B cell (primary cell): ENCODE results near the gene NBDY. TPM values are rescaled to one million over a fixed set of nuclear protein-coding genes. Genes with fewer than 3 reads are reported as not detected.

Experiments used
- ATAC-seq: fragments of 200-7000 bp; cut with Tn5 transposase; one replicate; pipeline ENCODE4 v1.10.0; 2021; ENCODE audit warnings: low read depth, mild to moderate bottlenecking, moderate number of reproducible peaks, moderate library complexity
- CTCF ChIA-PET: fragments of 350-600 bp; sonication (Branson Sonifier 250); formaldehyde crosslinking; loops from one replicate; lab custom pipeline; 2021; ENCODE audit warnings: antibody characterized with exemption, inconsistent platforms; lab: Charles Lee
- POLR2A ChIA-PET: fragments of 350-600 bp; sonication (Branson Sonifier 250); formaldehyde crosslinking; loops from one replicate; lab custom pipeline; 2021; ENCODE audit warnings: antibody characterized with exemption; lab: Charles Lee
- DNase-seq: peaks from one replicate; pipeline ENCODE4 v3.0.0; 2013
- H2AFZ ChIP-seq: 2 replicates; pipeline ENCODE4 v1.6.1; 2012; ENCODE audit warnings: mild to moderate bottlenecking, low read depth, low read length; ENCODE audit not compliant: insufficient read depth, poor library complexity, severe bottlenecking
- H3K27ac ChIP-seq, 2 donors: 1 replicate in 1 of 2; 2 replicates in 1 of 2; pipeline ENCODE4 v1.5.1; 2012 to 2013; ENCODE audit warnings: low read length in 2 of 2, mild to moderate bottlenecking in 2 of 2, moderate library complexity in 1 of 2
- H3K27me3 ChIP-seq, 4 experiments: fragments of 200-600 bp in 1 of 4; sonication (generic) in 1 of 4; replicated peaks in 1 of 4; 1 replicate in 2 of 4; 2 replicates in 2 of 4; pipeline versions ENCODE4 v1.6.1 to v1.7.0; 2013 to 2016; ENCODE audit warnings: low read length in 3 of 4, mild to moderate bottlenecking in 2 of 4, mixed read lengths in 1 of 4, moderate library complexity in 1 of 4; ENCODE audit not compliant: insufficient read depth in 4 of 4, control insufficient read depth in 3 of 4; ENCODE audit errors: control extremely low read depth in 1 of 4
- H3K36me3 ChIP-seq, 2 experiments: replicated peaks in 1 of 2; 1 replicate in 1 of 2; 2 replicates in 1 of 2; pipeline versions ENCODE4 v1.6.1 to v1.7.1; 2013; ENCODE audit warnings: low read length in 1 of 2; ENCODE audit not compliant: insufficient read depth in 2 of 2, control insufficient read depth in 1 of 2; ENCODE audit errors: control extremely low read depth in 1 of 2, extremely low read depth in 1 of 2
- H3K4me1 ChIP-seq, 2 donors: fragments of 200-600 bp in 1 of 2; sonication (generic) in 1 of 2; 1 replicate in 1 of 2; 2 replicates in 1 of 2; pipeline versions ENCODE4 v1.5.1 to v1.6.1; 2013 to 2017; ENCODE audit warnings: low read length in 2 of 2; ENCODE audit not compliant: control insufficient read depth in 2 of 2, insufficient read depth in 2 of 2
- H3K4me2 ChIP-seq: replicated peaks from 2 replicates; pipeline ENCODE3; 2012; ENCODE audit warnings: mild to moderate bottlenecking, low read depth, low read length; ENCODE audit not compliant: poor library complexity, severe bottlenecking
- H3K4me3 ChIP-seq, 5 experiments: fragments of 200-600 bp in 1 of 5; sonication (generic) in 1 of 5; 1 replicate in 3 of 5; 2 replicates in 2 of 5; pipeline versions ENCODE4 v1.5.1 to v1.7.0; 2011 to 2016; ENCODE audit warnings: low read length in 4 of 5, mild to moderate bottlenecking in 4 of 5, low read depth in 2 of 5, control low read depth in 1 of 5, moderate library complexity in 1 of 5; ENCODE audit not compliant: insufficient read depth in 1 of 5; ENCODE audit errors: control extremely low read depth in 1 of 5, extremely low read depth in 1 of 5
- H3K79me2 ChIP-seq: fragments of 200-600 bp; sonication (generic); one replicate; pipeline ENCODE4 v1.6.0; 2016; ENCODE audit warnings: low read length; ENCODE audit not compliant: control insufficient read depth, insufficient read depth
- H3K9ac ChIP-seq: fragments of 200-600 bp; sonication (generic); 2 replicates; pipeline ENCODE4 v1.6.1; 2017; ENCODE audit warnings: mild to moderate bottlenecking, low read length, moderate library complexity
- H3K9me3 ChIP-seq, 3 donors: one replicate each; pipeline versions ENCODE4 v1.6.1 to v1.7.1; 2013; ENCODE audit warnings: low read length in 2 of 3; ENCODE audit not compliant: control insufficient read depth in 2 of 3, insufficient read depth in 1 of 3; ENCODE audit errors: control extremely low read depth in 1 of 3
- H4K20me1 ChIP-seq: 2 replicates; pipeline ENCODE4 v1.6.0; 2012; ENCODE audit warnings: mild to moderate bottlenecking, low read length; ENCODE audit not compliant: insufficient read depth, control insufficient read depth, poor library complexity, severe bottlenecking
- H3K27ac Mint-ChIP-seq: one replicate; pipeline ENCODE4 v1.8.0; 2021; ENCODE audit warnings: mixed read lengths
- H3K27me3 Mint-ChIP-seq: one replicate; pipeline ENCODE4 v1.8.0; 2021; ENCODE audit warnings: mixed read lengths
- H3K4me1 Mint-ChIP-seq: one replicate; pipeline ENCODE4 v1.8.0; 2021; ENCODE audit warnings: mixed read lengths
- H3K4me3 Mint-ChIP-seq: one replicate; pipeline ENCODE4 v1.8.0; 2021; ENCODE audit warnings: mixed read lengths
- H3K9me3 Mint-ChIP-seq: one replicate; pipeline ENCODE4 v1.8.0; 2022; ENCODE audit warnings: mixed read lengths; ENCODE audit not compliant: insufficient read depth
- CTCF ChIP-seq: fragments of 200-600 bp; IDR thresholded peaks from one replicate; pipeline ENCODE4 v1.8.0; 2022; ENCODE audit warnings: antibody characterized with exemption, mild to moderate bottlenecking
- EZH2 ChIP-seq: IDR thresholded peaks from 2 replicates; pipeline ENCODE4 v1.6.1; 2012; ENCODE audit warnings: borderline replicate concordance, low read depth, mild to moderate bottlenecking, moderate library complexity, low read length; ENCODE audit not compliant: insufficient read depth, poor library complexity, severe bottlenecking
- WGBS: methylation state at CpG from one replicate; pipeline ENCODE4 v1.1.5; 2013; ENCODE audit warnings: missing lambda C conversion rate; ENCODE audit not compliant: insufficient coverage; 5-methylcytosine and 5-hydroxymethylcytosine counted together
- intact Hi-C: fragments of 100-400 bp; cut with micrococcal nuclease; formaldehyde crosslinking; loops from one replicate; pipeline ENCODE4 v1.10.0; 2022
- polyA plus RNA-seq: library from polyadenylated mRNA; depleted of rRNA; stranded (reverse); fragments of >200 nt; gene quantifications from 2 replicates; pipeline ENCODE4 v1.2.3, GENCODE V29; 2012
- total RNA-seq, 2 donors: library from RNA; stranded (reverse); fragments of 120-200 nt in 1 of 2; gene quantifications; 1 replicate in 1 of 2; 2 replicates in 1 of 2; pipeline versions ENCODE4 v1.2.3 to v1.2.4, GENCODE V29; 2013 to 2022

NBDY gene
- total and polyA plus RNA-seq, 2 donors (not counting 1 experiment from before 2014, with no cell fraction given): 26.7 to 36.5 TPM

DNA sequence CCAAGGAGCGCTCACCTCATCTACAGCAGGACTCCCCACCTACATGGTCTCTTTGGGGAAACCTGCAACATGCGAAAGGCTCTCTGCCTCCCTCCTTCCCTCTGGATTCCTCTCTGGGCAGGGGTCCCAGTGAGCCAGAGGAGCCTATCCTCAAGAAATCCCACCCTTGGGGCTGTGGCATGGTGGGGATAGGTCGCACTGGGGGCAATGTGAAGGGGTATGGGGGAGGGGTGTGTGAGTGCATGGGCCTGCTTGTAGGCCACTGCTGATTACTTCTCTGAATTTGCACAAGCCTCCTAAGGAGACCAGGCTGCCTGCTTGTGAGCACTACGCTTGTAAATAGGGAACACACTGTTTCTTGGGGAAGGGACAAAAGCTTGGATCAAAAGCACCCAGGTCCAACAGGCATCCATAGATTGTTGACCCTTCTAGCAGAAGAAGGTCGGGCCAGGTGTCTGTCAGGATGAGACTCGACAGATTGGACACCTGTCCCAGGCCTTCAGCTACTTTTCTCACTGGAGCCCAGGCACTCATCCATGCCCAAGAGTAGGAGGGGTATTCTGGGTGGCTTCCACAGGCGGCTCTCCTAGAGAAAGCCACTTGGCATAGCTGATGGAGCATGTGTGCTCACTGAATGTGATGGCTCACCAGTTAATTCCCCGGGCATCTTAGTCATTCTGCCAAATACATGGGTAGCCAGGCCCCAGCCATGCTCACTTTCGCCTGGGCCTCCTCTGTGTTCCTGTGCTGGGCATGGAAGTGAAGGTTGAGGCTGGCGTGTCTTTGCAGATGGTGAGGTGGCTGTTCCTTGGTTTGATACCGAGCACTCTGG is 75.0 kb downstream of the NBDY start:
- intact Hi-C loops: loop anchor here (1.0 kb wide), 1 partner anchor 174 kb away; no protein-coding TSS in a partner anchor
- ChIA-PET POLR2A (no interaction called here), CTCF (interaction anchor here (0.7 to 1.4 kb wide), 3 partner anchors 28 to 174 kb away, joined by 4 to 9 read pairs (median 4); no protein-coding TSS in a partner anchor)
- no peak overlapping the region for H2AFZ ChIP-seq
- no peaks in the 10 kb centered on the region for H3K9me3 ChIP-seq
- WGBS: 100% methylated on average over 5 of the region's 11 CpGs
- no peaks in the 10 kb centered on the region for H3K79me2 ChIP-seq
- Mint-ChIP-seq H3K4me3 (no peak overlapping the region), H3K27me3 (no peaks in the 10 kb centered on the region), H3K4me1 (peaks cover 51% of the 10 kb centered on the region), H3K27ac (no peak overlapping the region), H3K9me3 (no peaks in the 10 kb centered on the region)
- peaks cover 27 to 31% of the 10 kb centered on the region in 2 donors for H3K4me1 ChIP-seq
- H3K27ac ChIP-seq: no peak overlapping the region
- peak overlapping the region; percentile 69 for H3K4me2 ChIP-seq
- TF ChIP-seq EZH2 (no peak), CTCF (no peak)
- no peaks in the 10 kb centered on the region for H4K20me1 ChIP-seq
- H3K4me3 ChIP-seq: no peak overlapping the region
- no peak for ATAC-seq
- H3K27me3 ChIP-seq: no peaks in the 10 kb centered on the region
- H3K9ac ChIP-seq: peak overlapping the region; percentile 70
- H3K36me3 ChIP-seq: no peaks in the 10 kb centered on the region
- DNase-seq: no peak

DNA sequence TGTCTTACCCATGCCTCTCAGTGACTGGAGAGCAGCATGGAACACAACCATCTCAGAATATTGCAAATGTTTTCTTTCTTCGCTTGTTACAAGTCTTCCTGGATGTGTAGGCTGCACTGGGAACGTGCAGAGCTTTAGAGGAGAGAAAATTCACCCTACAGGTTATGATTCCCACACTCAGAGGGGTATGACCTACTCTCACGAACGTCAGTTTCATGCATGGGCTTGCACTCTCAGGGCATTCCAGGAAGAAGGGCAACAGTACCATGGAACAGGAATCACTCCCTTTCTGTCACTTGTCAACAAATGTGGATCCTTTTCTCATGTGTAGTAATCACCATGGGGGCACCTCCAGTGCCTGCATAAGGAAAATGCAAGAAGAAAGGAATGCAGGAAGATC is 75.8 kb downstream of the NBDY start:
- no peaks in the 10 kb centered on the region for H3K79me2 ChIP-seq
- no peaks in the 10 kb centered on the region for H3K9me3 ChIP-seq
- no peaks in the 10 kb centered on the region for H3K36me3 ChIP-seq
- H3K27ac Mint-ChIP-seq: no peak overlapping the region
- H3K27me3 ChIP-seq: no peaks in the 10 kb centered on the region
- no peak for DNase-seq
- no peak overlapping the region for H2AFZ ChIP-seq
- no peak for ATAC-seq
- no peak overlapping the region for H3K4me2 ChIP-seq
- peaks cover 27 to 31% of the 10 kb centered on the region in 2 donors for H3K4me1 ChIP-seq
- H3K9ac ChIP-seq: no peak overlapping the region
- TF ChIP-seq EZH2: no peak
- TF ChIP-seq CTCF: no peak
- H4K20me1 ChIP-seq: no peaks in the 10 kb centered on the region
- intact Hi-C loops: no loop called here
- no peak overlapping the region for H3K4me3 Mint-ChIP-seq
- no peaks in the 10 kb centered on the region for H3K9me3 Mint-ChIP-seq
- H3K4me3 ChIP-seq: no peak overlapping the region
- no peaks in the 10 kb centered on the region for H3K27me3 Mint-ChIP-seq
- CTCF ChIA-PET: interaction anchor here (0.7 to 1.4 kb wide), 3 partner anchors 27 to 174 kb away, joined by 4 to 9 read pairs (median 4); no protein-coding TSS in a partner anchor
- peaks cover 55% of the 10 kb centered on the region for H3K4me1 Mint-ChIP-seq
- POLR2A ChIA-PET: no interaction called here
- WGBS: 100% methylated on average over 2 of the region's 4 CpGs
- no peak overlapping the region for H3K27ac ChIP-seq
